Retinal pigment epithelial cell (primary cell): ENCODE measurements around the gene VENTX.

ENCODE experiments used
- DNase-seq: peaks from one replicate; pipeline ENCODE4 v3.0.0-alpha.2; 2010; ENCODE audit warnings: low read depth
- H3K4me3 ChIP-seq: 2 replicates; pipeline ENCODE4 v1.5.1; 2011; ENCODE audit warnings: mild to moderate bottlenecking, low read length, control low read depth, moderate library complexity
- TF ChIP-seq, protein P1 (sequence below): conservative IDR thresholded peaks from 2 replicates; pipeline ENCODE4 v1.5.1; 2011; ENCODE audit warnings: low read depth, low read length, control low read depth, inconsistent platforms

The VENTX gene

DNA sequence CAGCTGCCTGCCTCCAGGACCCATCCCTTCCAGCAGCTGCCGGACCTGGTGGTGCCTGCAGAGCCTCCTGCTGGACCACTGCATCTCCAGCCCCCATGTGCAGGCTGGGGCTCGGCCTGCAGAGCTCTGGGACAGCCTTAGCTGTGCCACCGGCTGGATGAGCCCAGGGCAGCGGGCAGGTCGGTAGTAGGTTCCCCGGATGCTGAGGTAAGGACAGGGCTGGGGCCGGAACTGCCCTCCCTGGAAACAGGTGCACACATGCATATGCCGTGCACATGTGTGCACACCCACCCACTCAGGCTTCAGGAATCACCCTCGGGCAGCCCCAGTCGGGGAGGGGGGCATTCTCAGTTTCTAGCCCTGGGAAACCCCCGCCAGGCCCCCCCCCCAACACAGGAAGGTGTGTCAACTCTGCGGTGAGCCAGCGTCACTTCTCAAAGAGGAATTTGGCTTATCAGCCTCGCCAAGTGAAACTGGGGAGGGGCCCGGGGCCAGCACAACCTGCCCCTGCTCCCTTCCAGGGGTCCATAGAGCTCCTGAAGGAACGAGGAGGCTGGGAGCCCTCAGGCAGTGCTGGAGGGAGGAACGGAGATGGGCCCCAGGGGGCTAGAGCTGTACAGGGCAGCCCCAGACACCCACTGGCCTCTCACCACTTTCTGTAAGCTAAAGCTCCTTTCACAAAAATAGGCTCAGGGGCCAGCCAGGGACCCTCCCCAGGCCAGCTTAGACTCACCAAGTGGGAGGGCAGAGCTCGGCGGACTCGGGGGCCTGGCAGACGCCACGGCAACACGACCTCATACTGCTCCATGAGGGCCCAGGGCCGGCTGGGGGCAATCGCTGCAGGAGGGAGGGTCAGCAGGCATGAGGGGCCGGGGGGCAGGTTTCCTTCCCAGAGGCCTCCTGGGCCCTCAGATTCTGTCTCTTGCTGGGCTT lies 37.4 kb downstream of the VENTX start:
- TF ChIP-seq, protein P1, sequence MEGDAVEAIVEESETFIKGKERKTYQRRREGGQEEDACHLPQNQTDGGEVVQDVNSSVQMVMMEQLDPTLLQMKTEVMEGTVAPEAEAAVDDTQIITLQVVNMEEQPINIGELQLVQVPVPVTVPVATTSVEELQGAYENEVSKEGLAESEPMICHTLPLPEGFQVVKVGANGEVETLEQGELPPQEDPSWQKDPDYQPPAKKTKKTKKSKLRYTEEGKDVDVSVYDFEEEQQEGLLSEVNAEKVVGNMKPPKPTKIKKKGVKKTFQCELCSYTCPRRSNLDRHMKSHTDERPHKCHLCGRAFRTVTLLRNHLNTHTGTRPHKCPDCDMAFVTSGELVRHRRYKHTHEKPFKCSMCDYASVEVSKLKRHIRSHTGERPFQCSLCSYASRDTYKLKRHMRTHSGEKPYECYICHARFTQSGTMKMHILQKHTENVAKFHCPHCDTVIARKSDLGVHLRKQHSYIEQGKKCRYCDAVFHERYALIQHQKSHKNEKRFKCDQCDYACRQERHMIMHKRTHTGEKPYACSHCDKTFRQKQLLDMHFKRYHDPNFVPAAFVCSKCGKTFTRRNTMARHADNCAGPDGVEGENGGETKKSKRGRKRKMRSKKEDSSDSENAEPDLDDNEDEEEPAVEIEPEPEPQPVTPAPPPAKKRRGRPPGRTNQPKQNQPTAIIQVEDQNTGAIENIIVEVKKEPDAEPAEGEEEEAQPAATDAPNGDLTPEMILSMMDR, result no peak
- H3K4me3 ChIP-seq, result peak overlapping the region; percentile 31
- DNase-seq, result no peak

DNA sequence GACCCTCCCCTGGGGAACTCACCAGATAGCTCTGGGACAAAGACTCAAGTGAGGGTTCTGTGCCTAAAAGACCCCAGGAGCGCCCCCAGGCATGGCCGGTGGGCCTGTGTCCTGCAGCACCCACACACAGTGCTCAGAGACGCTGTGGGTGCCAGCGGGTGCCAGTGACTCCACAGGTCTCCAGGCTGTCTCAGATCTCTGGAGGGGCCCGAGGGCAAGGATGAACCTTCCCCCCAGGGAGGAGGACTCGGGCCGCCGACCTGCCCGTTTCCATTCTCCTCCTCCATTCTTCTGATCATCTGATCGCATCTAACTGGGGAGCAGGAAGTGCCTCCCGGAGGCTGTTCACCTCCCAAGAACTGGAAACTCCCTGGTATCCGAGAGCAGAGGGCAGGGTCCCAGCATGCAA lies 38.0 kb downstream of the VENTX start:
- H3K4me3 ChIP-seq, result peak overlapping the region; percentile 31
- no peak for DNase-seq
- TF ChIP-seq, protein P1, result no peak

DNA sequence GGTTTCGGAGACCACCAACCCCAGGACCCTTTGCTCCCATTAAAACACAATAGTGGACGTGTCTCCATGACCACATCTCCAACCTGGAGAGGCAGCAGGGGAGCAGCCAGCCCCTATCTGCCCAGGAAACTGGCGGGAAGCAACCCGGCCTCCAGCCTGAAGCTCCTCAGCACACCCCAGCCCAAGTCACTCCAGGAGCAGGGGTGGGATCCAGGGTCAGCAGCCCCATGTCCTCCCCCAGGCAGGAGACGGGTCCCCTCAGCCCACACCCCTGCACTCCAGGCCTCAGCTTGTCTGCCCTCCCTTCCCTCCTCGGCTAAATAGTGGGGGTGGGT lies 38.4 kb downstream of the VENTX start:
- H3K4me3 ChIP-seq, result peak overlapping the region; percentile 31
- no peak for DNase-seq
- TF ChIP-seq, protein P1, result no peak

DNA sequence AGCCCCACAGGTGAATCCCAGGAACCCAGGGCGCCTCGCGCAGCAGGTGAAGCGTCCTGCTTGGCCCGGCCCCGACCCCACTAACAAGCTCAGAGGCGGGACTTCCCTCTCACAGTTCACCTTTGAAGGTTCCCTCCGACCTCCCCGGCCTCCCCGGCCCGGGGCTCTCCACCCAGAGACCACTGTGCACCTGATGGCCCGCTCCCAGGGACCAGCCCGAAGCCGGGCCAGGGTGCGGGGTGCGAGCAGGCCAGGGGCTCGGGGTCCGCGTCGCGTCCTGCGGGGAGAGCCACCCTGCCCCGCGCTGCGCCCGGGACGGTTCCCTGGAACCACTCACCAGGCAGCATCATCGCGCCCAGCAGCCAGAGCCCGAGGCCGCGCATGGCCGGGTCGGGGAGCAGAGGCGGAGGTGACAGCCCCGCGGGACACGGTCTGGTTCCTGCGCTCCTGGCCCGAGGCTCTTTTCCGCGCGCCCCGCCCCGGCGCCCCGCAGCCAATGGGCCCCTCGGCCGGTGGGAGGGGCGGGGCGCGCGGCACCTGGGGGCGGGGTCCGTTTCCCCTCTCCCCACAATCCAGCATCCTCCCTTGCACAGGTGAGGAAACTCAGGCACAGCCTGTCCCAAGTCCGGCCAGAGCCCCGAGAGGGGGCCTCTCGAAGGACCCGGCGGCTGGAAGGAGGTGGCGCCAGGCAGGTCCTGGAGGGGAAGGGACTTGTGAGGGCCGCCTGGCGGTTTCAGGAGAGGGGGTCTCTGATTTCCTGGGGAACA lies 39.0 kb downstream of the VENTX start, which contains the start of gene ADAM8:
Gene ADAM8 (minus strand): TSS at position 434 of the 767 bp plus-strand sequence. CDS start 51 bp downstream, at position 383.
- no peak for DNase-seq
- TF ChIP-seq, protein P1, result no peak

DNA sequence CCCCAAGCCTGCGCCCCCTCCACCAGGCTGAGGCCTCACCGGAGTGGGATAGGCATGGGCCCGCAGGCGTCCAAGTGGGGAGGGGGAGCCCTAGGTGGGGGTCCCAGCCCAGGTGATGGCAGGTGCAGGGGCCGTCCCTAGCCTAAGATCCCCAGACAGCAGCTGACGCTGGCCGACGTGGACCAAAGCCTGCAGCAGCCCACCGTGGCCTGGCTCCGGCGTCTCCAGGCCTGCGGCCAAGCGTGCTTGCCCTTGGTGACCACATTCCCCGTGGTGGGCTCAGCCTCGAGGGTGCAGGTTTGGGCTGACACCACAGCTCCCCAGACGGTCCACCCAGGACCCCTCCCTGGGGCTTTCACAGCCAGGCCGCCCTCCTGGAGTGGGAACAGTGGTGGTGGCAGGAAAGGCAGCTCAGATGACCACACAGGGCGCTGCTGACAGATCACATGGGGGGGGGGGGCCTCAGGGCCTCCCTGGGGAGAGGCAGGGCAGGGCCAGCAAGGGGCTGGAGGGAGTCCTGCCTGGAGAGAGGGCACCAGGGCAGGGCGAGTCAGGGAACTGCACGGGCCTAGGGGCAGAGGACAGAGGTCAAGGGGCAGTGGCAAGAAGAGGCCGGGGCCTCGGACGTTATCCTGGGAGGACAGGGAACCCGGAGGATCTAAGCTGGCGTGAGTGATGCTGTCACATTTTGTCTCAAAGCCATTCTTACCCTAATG lies 39.8 kb downstream of the VENTX start:
- TF ChIP-seq, protein P1, result no peak
- no peak for DNase-seq
- H3K4me3 ChIP-seq, result no peak overlapping the region

More for the DNA sequence above, 39.0 kb downstream of the VENTX start, which contains the start of gene ADAM8:
- H3K4me3 ChIP-seq, result peak within 1 kb of the TSS; percentile 31

DNA sequence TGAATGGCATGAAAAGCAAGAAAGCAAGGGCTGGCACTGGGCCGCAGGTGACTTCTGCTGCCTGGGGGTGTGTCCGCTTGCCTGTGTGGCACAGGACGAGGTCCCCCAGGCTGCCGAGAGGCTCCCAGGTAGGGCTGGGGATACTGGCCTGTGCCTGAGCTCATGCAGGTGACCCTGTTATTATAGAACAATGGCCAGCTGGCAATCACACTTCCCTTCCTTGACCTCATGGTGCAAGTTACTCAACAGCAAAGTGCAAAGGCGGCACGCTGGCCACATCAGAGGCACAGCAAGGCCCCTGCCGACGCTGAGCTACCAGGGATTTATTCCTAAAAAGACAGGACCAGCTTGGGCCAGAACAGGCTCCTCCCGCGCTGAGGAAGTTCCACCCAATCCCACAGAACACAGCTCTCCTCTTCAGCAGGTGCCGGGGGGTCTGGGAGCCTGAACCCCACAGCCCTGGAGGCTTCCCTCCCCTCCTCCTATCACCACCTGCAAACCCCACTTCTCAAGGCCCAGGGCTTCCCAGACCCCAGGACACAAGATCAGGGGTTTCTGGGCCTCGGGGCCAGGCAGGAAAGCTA lies 40.4 kb downstream of the VENTX start:
- TF ChIP-seq, protein P1, result no peak
- H3K4me3 ChIP-seq, result no peak overlapping the region
- DNase-seq, result no peak
